VCaP (cell line): Measurements from ENCODE around the gene ZCCHC7.

Experiments
- H3K27ac ChIP-seq: fragments of 450-650 bp; 2 replicates; pipeline ENCODE4 v1.5.1; 2017
- CTCF ChIP-seq: fragments of 450-650 bp; conservative IDR thresholded peaks from 2 replicates; pipeline ENCODE4 v1.5.1; 2017; ENCODE audit warnings: mild to moderate bottlenecking, moderate library complexity

Gene ZCCHC7

GRCh38 chr9:37218800-37219425 is 98.5 kb downstream of the ZCCHC7 start:
- H3K27ac ChIP-seq: no peak overlapping the region
- no peak for TF ChIP-seq CTCF

GRCh38 chr9:37220971-37221370 is 100.6 kb downstream of the ZCCHC7 start:
- no peak overlapping the region for H3K27ac ChIP-seq
- no peak for TF ChIP-seq CTCF

GRCh38 chr9:37221489-37222106 is 101.2 kb downstream of the ZCCHC7 start:
- no peak for TF ChIP-seq CTCF
- no peak overlapping the region for H3K27ac ChIP-seq

- H3K27ac ChIP-seq: no peak overlapping the region
- TF ChIP-seq CTCF: no peak
Measured at GRCh38 chr9:37229455-37229854, 109.1 kb downstream of the ZCCHC7 start.

- no peak overlapping the region for H3K27ac ChIP-seq
- no peak for TF ChIP-seq CTCF
Measured at GRCh38 chr9:37229882-37230482, 109.6 kb downstream of the ZCCHC7 start.

- H3K27ac ChIP-seq: no peak overlapping the region
- no peak for TF ChIP-seq CTCF
Measured at GRCh38 chr9:37236822-37237221, 116.4 kb downstream of the ZCCHC7 start.

- no peak for TF ChIP-seq CTCF
- H3K27ac ChIP-seq: no peak overlapping the region
Measured at GRCh38 chr9:37238122-37238521, 117.7 kb downstream of the ZCCHC7 start.
